ENCODE results near the gene CCL5. TPM values are rescaled to one million over a fixed set of nuclear protein-coding genes. Genes with fewer than 3 reads are reported as not detected.

Gene CCL5
- total and polyA plus RNA-seq, 8 donors, result 2.0 to 32.2 (median 5.3) TPM; not detected in 2

- Histone ChIP-seq H3K27me3 (no peaks in the 10 kb centered on the region), H3K36me3 (peaks cover 42 to 100% (median 92%) of the 10 kb centered on the region in 4 donors), H3K4me1 (peaks cover 0 to 3% (median 0%) of the 10 kb centered on the region in 4 donors), H3K9me3 (no peaks in the 10 kb centered on the region), H3K4me3 (no peak overlapping the region), H3K27ac (no peak overlapping the region)
- TF ChIP-seq EP300 (IDR thresholded peaks at IDR 0.05), result no peak
- TF ChIP-seq CTCF (IDR thresholded peaks at IDR 0.05), result no peak
- no peak for TF ChIP-seq POLR2A (IDR thresholded peaks at IDR 0.05)
- no peak for TF ChIP-seq POLR2AphosphoS5 (IDR thresholded peaks at IDR 0.05)
- intact Hi-C loops (cut with DNase I; ENCODE audit: low total_unique reads), result no loop called here
- DNase-seq, result no peak
- 77 to 87% (median 82%) methylated on average over 3 of the region's 3 CpGs for WGBS, 5 donors
Measured at GRCh38 chr17:35846055-35846809, 33.9 kb downstream of the CCL5 start.

- H3K36me3 ChIP-seq, result peaks cover 59 to 100% (median 96%) of the 10 kb centered on the region in 4 donors
Measured at GRCh38 chr17:35844547-35844946, 35.6 kb downstream of the CCL5 start.

GRCh38 chr17:35843698-35844097, 36.5 kb downstream of the CCL5 start:
- no peak for DNase-seq
- intact Hi-C loops (cut with DNase I; ENCODE audit: low total_unique reads), result no loop called here

More at GRCh38 chr17:35844547-35844946, 35.6 kb downstream of the CCL5 start:
- Histone ChIP-seq H3K4me1 (no peaks in the 10 kb centered on the region), H3K27ac (no peak overlapping the region), H3K27me3 (no peaks in the 10 kb centered on the region), H3K9me3 (no peaks in the 10 kb centered on the region), H3K4me3 (no peak overlapping the region)
- WGBS, 5 donors, result 95 to 99% (median 97%) methylated on average over 19 of the region's 19 CpGs
- no peak for DNase-seq
- intact Hi-C loops (cut with DNase I; ENCODE audit: low total_unique reads), result no loop called here
- no peak for TF ChIP-seq CTCF (IDR thresholded peaks at IDR 0.05)
- TF ChIP-seq POLR2A (IDR thresholded peaks at IDR 0.05), result no peak
- TF ChIP-seq EP300 (IDR thresholded peaks at IDR 0.05), result no peak
- no peak for TF ChIP-seq POLR2AphosphoS5 (IDR thresholded peaks at IDR 0.05)

GRCh38 chr17:35842239-35842638, 37.9 kb downstream of the CCL5 start:
- Histone ChIP-seq H3K27me3 (no peaks in the 10 kb centered on the region), H3K27ac (no peak overlapping the region), H3K36me3 (peaks cover 77 to 100% (median 100%) of the 10 kb centered on the region in 4 donors), H3K4me1 (no peaks in the 10 kb centered on the region), H3K9me3 (no peaks in the 10 kb centered on the region), H3K4me3 (no peak overlapping the region)
- intact Hi-C loops (cut with DNase I; ENCODE audit: low total_unique reads), result no loop called here
- DNase-seq, result no peak
- no peak for TF ChIP-seq CTCF (IDR thresholded peaks at IDR 0.05)
- no peak for TF ChIP-seq EP300 (IDR thresholded peaks at IDR 0.05)
- no peak for TF ChIP-seq POLR2A (IDR thresholded peaks at IDR 0.05)
- TF ChIP-seq POLR2AphosphoS5 (IDR thresholded peaks at IDR 0.05), result no peak
- WGBS, 5 donors, result 93 to 99% (median 97%) methylated on average over 5 of the region's 5 CpGs

More at GRCh38 chr17:35843698-35844097, 36.5 kb downstream of the CCL5 start:
- Histone ChIP-seq H3K36me3 (peaks cover 62 to 100% (median 99%) of the 10 kb centered on the region in 4 donors), H3K4me3 (no peak overlapping the region), H3K9me3 (no peaks in the 10 kb centered on the region), H3K4me1 (no peaks in the 10 kb centered on the region), H3K27ac (no peak overlapping the region), H3K27me3 (no peaks in the 10 kb centered on the region)
- TF ChIP-seq EP300 (IDR thresholded peaks at IDR 0.05) (no peak), CTCF (IDR thresholded peaks at IDR 0.05) (no peak), POLR2A (IDR thresholded peaks at IDR 0.05) (no peak), POLR2AphosphoS5 (IDR thresholded peaks at IDR 0.05) (no peak)
- 92 to 95% (median 92%) methylated on average over 2 of the region's 2 CpGs for WGBS, 5 donors

All from stomach (tissue), 9 donors.